SK-N-SH treated with all-trans-retinoic acid at 6 μM for 48 hours (cell line): ENCODE data around the gene TAF3.

Experiments used
- ATAC-seq: fragments of 200-7000 bp; cut with Tn5 transposase; 3 replicates; pipeline ENCODE4 v1.9.1; 2020; ENCODE audit warnings: mild to moderate bottlenecking, moderate library complexity
- ARNTL ChIP-seq: fragments of 450-650 bp; formaldehyde crosslinking; IDR thresholded peaks from 2 replicates; pipeline ENCODE4 v1.5.0; 2020; ENCODE audit warnings: low read depth, mild to moderate bottlenecking, moderate library complexity, borderline replicate concordance
- BACH2 ChIP-seq: fragments of 250-450 bp; sonication (Bioruptor Pico); IDR thresholded peaks from 2 replicates; pipeline ENCODE4 v1.9.0; 2021; ENCODE audit warnings: mild to moderate bottlenecking, borderline replicate concordance
- CREB5 ChIP-seq: fragments of 250-450 bp; sonication (Bioruptor Pico); IDR thresholded peaks from 2 replicates; pipeline ENCODE4 v1.5.1; 2020; ENCODE audit warnings: low read depth, mild to moderate bottlenecking, moderate library complexity
- CSDC2 ChIP-seq: fragments of 250-450 bp; sonication (Bioruptor Pico); IDR thresholded peaks from 2 replicates; pipeline ENCODE4 v1.5.0; 2020; ENCODE audit warnings: mild to moderate bottlenecking, moderate library complexity
- ESRRG ChIP-seq: fragments of 250-450 bp; sonication (Bioruptor Pico); IDR thresholded peaks from 2 replicates; pipeline ENCODE4 v1.6.1; 2021; ENCODE audit warnings: mild to moderate bottlenecking
- GLIS3 ChIP-seq: fragments of 250-450 bp; sonication (Bioruptor Pico); IDR thresholded peaks from 2 replicates; pipeline ENCODE4 v1.5.0; 2020; ENCODE audit warnings: mild to moderate bottlenecking, moderate library complexity
- ISL1 ChIP-seq: fragments of 250-450 bp; sonication (Bioruptor Pico); IDR thresholded peaks from 2 replicates; pipeline ENCODE4 v2.1.2; 2022; ENCODE audit warnings: mild to moderate bottlenecking, moderate library complexity
- OSR1 ChIP-seq: fragments of 250-450 bp; sonication (Bioruptor Pico); IDR thresholded peaks from 2 replicates; pipeline ENCODE4 v1.8.0; 2022; ENCODE audit warnings: moderate library complexity, mild to moderate bottlenecking, inconsistent platforms
- POU6F1 ChIP-seq: fragments of 250-450 bp; sonication (Bioruptor Pico); IDR thresholded peaks from 2 replicates; pipeline ENCODE4 v1.8.0; 2021; ENCODE audit warnings: low read depth, mild to moderate bottlenecking, moderate library complexity, borderline replicate concordance
- RARB ChIP-seq: fragments of 250-450 bp; sonication (Bioruptor Pico); IDR thresholded peaks from 2 replicates; pipeline ENCODE4 v1.8.0; 2021; ENCODE audit warnings: mild to moderate bottlenecking, moderate library complexity
- ZFP30 ChIP-seq: fragments of 450-650 bp; formaldehyde crosslinking; IDR thresholded peaks from 2 replicates; pipeline ENCODE4 v1.5.0; 2022; ENCODE audit warnings: mild to moderate bottlenecking, moderate library complexity
- ZNF565 ChIP-seq: fragments of 450-650 bp; formaldehyde crosslinking; conservative IDR thresholded peaks from 2 replicates; pipeline ENCODE4 v1.5.0; 2020; ENCODE audit warnings: low read depth, mild to moderate bottlenecking, moderate library complexity
- ZNF70 ChIP-seq: fragments of 450-650 bp; formaldehyde crosslinking; IDR thresholded peaks from 2 replicates; pipeline ENCODE4 v1.5.0; 2020; ENCODE audit warnings: mild to moderate bottlenecking, moderate library complexity
- TF ChIP-seq, protein P1 (sequence below): fragments of 250-450 bp; sonication (Bioruptor Pico); IDR thresholded peaks from 2 replicates; pipeline ENCODE4 v1.8.0; 2020; ENCODE audit warnings: mild to moderate bottlenecking, moderate library complexity, borderline replicate concordance
- TF ChIP-seq, protein P2 (sequence below): fragments of 250-450 bp; sonication (Bioruptor Pico); IDR thresholded peaks from 2 replicates; pipeline ENCODE4 v1.5.1; 2021; ENCODE audit warnings: mild to moderate bottlenecking, moderate library complexity

TAF3 gene

GRCh38 chr10:7928536-7928935, 110.2 kb downstream of the TAF3 start:
- TF ChIP-seq GLIS3 (CRISPR knock-in tag) (no peak), ZNF70 (CRISPR knock-in tag) (no peak), OSR1 (CRISPR knock-in tag) (no peak), ARNTL (no peak), POU6F1 (CRISPR knock-in tag) (no peak), ZFP30 (CRISPR knock-in tag) (no peak)
- no peak for ATAC-seq

DNA sequence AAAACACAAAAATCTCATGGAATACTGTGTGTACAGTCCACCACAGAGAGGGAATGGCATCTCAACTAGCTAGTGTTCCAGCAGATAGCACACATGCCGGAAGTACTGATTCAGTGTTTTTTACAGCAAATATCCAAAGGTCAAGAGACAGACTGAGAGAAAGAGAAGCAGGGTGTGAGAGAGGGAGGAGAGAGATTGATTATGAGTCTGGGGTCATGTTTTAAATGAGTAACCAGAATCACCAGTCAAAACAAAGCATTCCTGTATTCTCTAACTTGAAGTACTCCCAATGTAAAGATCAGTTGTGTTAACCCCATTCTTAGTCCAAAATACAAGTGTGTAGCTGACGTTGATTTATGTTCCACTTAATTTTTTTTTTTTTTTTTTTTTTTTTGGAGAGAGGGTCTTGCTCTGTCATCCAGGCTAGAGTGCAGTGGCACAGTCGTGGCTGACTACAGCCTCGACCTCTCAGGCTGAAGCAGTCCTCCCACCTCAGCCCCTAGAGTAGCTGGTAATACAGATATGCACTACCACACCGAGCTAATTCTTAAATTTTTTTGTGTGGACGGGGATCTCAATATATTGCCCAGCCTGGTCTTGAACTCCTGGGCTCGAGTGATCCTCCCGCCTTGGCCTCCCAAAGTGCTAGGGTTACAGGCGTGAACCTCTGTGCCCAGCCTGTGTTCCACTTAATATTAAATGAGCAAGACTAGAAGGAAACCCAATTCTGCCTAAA, 114.2 kb downstream of the TAF3 start:
- ATAC-seq = no peak
- TF ChIP-seq ZNF70 (CRISPR knock-in tag) = no peak
- TF ChIP-seq BACH2 (CRISPR knock-in tag) = no peak
- TF ChIP-seq, protein P1, sequence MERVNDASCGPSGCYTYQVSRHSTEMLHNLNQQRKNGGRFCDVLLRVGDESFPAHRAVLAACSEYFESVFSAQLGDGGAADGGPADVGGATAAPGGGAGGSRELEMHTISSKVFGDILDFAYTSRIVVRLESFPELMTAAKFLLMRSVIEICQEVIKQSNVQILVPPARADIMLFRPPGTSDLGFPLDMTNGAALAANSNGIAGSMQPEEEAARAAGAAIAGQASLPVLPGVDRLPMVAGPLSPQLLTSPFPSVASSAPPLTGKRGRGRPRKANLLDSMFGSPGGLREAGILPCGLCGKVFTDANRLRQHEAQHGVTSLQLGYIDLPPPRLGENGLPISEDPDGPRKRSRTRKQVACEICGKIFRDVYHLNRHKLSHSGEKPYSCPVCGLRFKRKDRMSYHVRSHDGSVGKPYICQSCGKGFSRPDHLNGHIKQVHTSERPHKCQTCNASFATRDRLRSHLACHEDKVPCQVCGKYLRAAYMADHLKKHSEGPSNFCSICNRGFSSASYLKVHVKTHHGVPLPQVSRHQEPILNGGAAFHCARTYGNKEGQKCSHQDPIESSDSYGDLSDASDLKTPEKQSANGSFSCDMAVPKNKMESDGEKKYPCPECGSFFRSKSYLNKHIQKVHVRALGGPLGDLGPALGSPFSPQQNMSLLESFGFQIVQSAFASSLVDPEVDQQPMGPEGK (CRISPR knock-in tag) = no peak
- TF ChIP-seq, protein P2, sequence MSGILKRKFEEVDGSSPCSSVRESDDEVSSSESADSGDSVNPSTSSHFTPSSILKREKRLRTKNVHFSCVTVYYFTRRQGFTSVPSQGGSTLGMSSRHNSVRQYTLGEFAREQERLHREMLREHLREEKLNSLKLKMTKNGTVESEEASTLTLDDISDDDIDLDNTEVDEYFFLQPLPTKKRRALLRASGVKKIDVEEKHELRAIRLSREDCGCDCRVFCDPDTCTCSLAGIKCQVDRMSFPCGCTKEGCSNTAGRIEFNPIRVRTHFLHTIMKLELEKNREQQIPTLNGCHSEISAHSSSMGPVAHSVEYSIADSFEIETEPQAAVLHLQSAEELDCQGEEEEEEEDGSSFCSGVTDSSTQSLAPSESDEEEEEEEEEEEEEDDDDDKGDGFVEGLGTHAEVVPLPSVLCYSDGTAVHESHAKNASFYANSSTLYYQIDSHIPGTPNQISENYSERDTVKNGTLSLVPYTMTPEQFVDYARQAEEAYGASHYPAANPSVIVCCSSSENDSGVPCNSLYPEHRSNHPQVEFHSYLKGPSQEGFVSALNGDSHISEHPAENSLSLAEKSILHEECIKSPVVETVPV (CRISPR knock-in tag) = no peak
- TF ChIP-seq ARNTL = no peak

DNA sequence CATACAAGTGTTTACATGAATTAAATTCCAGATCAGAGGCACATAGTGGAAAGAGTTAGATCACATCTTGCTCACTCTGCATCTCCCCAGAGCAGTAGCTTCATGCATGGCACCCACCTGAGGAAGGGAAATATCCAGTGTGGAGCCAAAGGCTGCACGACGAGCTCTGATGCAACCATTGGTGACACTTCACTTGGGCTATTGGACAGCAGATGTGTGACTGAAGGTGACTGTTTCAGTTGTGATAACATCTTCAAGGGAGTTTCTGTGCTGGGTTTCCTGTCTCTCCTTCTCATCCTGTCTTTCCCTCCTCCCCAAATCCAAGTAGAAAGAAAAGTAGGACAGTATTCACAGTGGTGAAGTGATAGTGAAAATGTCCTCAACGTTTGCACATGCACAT, 115.0 kb downstream of the TAF3 start:
- no peak for TF ChIP-seq GLIS3 (CRISPR knock-in tag)
- no peak for TF ChIP-seq ZNF70 (CRISPR knock-in tag)
- no peak for TF ChIP-seq CREB5 (CRISPR knock-in tag)
- no peak for TF ChIP-seq ZNF565
- TF ChIP-seq BACH2 (CRISPR knock-in tag) = no peak
- TF ChIP-seq, all 23 proteins: peak for 0
- ATAC-seq = no peak

GRCh38 chr10:7933757-7934156, 115.5 kb downstream of the TAF3 start:
- TF ChIP-seq POU6F1 (CRISPR knock-in tag) (no peak), RARB (CRISPR knock-in tag) (no peak), GLIS3 (CRISPR knock-in tag) (no peak), ESRRG (no peak), ISL1 (CRISPR knock-in tag) (no peak), ZNF70 (CRISPR knock-in tag) (no peak), OSR1 (CRISPR knock-in tag) (no peak), CSDC2 (CRISPR knock-in tag) (no peak), ZFP30 (CRISPR knock-in tag) (no peak)
- TF ChIP-seq, protein P2 (CRISPR knock-in tag) = no peak
- TF ChIP-seq, all 23 proteins: peak for 0
- ATAC-seq = no peak
